HG03159 (cell line): ENCODE measurements around the gene ZDHHC12.
"Not testable (repeated sequence)": the region's sequence is repeated elsewhere in the genome, so short reads cannot be mapped to it uniquely, and the experiment has no call there.

ENCODE experiments used
- ATAC-seq: cut with Tn5 transposase; IDR thresholded peaks from one replicate; pipeline ENCODE4 v1.9.1; 2021; ENCODE audit warnings: mild to moderate bottlenecking, moderate library complexity; ENCODE audit not compliant: unreplicated experiment

The ZDHHC12 gene

DNA sequence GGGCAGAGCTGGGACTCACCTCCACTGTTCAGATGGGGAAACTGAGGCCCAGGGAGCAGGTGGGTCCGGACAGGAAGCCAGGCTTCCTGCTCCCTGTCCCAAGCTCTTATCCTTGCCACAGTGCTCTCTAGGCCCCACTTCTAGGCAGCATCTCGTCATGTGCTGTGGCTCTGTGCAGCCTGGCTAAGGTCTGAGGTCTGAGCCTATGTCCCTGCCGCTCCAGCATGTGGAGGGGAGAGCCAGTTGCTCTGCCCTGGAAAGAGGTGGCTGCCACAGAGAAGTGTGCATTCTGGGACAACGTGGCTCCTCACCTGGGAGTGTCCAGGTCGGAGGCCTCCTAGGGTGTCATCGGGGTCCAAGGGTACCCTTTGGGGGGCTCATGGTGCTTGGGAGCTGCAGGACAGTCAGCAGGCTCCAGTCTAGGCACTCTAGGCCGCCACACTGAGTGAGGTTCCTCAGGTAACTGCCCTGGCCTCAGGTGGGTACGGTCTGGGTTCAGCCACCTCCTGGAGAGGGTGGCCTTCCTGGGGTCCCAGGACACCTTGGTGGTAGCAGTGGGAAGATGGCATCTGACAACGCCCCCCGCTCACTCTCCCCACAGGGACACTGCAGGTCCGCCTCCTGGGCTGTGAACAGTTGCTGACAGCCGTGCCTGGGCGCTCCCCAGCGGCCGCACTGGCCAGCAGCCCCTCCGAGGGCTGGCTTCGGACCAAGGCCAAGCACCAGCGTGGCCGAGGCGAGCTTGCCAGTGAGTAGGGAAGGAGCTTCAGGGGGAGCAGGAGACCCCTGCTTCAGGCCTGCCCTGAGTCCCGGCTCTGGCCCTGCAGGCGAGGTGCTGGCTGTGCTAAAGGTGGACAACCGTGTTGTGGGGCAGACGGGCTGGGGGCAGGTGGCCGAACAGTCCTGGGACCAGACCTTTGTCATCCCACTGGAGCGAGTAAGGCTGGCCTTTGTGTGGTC, 11.2 kb downstream of the ZDHHC12 start:
- ATAC-seq = no peak

DNA sequence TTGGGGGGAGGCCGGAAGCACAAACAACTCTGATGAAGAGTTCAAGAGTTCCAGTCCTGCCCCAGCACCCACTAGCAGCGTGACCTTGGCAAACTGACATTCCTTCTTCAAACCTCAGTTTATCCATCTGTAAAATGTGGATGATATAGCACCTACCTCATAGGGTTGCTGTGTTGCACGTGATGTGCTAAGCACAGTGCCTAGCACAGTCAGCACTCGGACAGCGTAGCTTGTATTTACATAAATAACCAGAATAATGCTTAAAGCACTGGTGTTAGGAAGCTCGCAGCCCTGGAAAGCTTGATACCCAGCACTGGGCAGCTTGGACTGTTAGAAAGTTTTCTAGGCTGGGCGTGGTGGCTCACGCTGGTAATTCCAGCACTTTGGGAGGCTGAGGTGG, 16.5 kb downstream of the ZDHHC12 start:
- ATAC-seq = no peak

- no peak for ATAC-seq
These were observed 17.1 kb downstream of the ZDHHC12 start for GRCh38 chr9:128706671-128707381.

DNA sequence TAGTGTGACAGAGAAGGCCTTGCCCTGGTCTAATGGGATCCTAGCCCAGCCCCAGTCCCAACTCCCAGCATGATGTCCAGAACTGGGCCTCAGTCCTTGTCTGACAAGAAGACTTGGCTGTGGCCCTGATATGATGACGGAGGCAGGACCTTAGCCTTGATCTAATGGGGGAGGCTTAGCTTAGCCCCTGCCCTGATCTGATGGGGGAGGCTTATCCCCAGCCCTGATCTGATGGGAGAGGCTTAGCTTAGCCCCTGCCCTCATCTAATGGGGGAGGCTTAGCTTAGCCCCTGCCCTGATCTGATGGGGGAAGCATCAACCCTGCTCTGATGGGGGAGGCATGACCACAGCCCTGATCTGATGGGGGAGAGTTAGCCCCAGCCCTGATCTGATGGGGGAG, 17.9 kb downstream of the ZDHHC12 start:
- no peak for ATAC-seq

DNA sequence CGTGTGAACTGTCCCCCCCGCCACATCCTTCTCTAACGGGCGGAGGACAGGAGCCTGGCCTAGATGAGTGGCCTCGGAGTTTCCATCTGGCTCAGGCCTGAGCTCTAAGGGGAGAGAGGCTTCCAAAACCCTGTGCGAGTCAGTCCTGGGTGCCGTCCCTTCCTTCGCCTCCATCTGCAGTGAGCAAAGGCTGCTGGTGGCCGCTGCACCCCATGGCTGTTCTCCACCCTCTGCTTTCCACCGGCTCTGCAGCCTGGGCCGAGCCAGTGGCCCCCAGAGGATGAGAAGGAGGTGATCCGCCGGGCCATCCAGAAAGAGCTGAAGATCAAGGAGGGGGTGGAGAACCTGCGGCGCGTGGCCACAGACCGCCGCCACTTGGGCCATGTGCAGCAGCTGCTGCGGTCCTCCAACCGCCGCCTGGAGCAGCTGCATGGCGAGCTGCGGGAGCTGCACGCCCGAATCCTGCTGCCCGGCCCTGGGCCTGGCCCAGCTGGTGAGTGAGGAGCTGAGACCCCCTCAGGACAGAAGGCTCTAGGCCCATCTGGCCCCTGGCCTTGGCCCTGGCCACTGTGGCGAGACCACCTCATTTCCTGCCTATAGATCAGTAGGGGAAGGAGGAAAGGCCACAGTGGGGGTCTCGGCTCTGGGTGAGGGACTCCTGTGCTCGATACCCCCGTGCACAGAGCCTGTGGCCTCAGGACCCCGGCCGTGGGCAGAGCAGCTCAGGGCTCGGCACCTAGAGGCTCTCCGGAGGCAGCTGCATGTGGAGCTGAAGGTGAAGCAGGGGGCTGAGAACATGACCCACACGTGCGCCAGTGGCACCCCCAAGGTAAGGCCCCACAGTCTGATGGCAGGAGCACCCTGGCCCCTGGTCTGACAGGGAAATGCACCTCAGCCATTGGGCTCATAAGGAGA, 18.6 kb downstream of the ZDHHC12 start:
- ATAC-seq = no peak

DNA sequence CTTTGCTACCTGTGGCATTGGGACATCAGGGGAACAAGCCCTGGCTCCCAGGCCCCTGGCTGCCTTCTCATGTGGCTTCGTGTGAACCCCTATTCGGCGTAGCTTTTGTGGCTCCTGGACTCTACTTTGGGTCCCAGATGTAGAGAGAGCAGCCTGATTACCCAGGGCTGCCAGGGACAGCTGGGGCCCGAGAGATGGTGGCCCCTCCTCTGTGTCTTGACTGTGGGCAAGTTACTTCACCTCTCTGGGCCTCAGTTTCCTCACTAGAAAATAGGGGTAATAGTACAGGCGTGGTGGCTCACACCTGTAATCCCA, 19.6 kb downstream of the ZDHHC12 start:
- ATAC-seq = no peak

DNA sequence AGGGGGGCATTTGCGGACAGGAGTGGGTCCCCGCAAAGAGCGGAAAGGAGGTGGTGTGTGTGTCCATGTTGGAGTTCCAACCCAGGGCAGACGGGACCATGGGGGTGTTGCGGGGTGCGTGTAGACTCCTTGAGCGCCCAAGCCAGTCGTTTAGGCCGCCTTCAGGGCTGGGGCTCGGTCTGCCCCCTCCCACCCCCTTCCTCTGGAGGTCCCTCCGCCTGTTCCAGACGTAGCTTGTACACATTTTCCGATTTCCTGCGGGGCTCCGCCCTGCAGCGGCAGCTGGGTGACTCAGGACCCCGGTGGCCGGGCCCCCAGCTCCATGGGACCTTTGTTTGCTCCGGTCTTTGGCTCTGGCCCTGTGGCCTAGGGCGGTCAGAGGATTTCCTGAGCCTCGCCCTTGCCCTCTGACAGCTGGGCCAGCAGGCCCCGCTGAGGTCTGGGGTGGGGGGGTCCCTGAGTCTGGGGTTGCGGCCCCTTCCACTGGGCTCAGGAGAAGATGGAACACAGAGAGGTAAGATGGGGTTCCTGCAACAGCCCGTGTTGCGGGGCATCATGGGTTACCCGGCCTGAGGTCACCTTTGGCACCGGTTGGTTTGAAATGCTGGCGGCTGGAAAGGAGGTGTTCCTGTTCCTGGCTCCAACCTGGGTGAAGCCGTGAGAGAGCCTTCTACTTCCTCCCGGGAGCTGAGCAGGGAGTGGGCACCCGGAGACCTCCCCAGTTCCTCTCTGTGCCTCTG, 20.1 kb downstream of the ZDHHC12 start:
- ATAC-seq = no peak

DNA sequence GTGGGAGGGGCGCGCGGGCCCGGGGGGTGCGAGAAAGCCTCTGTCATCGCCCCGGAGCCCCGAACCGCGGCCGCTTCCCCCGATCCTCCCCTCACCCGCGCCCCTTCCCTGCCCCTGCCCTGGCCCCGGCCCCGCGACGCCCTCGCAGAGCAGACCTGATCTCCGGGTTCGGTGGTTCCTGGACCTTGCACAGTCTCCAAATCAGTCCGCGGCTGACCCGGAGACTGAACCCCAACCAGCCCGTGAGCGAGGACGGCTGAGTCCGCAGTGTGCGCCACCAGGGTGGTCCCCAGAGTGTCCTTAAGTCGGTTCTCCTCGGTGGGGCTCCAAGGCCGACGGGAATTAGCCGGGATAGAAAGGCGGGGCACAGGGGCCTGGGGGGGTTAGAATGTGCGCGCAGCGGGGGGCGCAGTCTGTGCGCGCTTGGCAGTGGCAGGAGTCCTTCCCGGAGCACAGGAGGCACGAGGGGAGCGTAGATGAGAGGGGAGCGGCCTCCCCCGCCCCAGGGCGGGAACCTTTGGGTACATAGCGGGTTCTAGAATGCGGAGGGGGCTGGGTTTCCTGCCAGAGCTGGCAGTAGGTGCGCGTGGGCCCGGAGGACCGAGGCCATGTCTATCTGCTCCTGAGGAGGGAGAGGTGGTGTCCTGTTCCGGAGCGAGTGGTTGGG, 20.8 kb downstream of the ZDHHC12 start:
- ATAC-seq = no peak

DNA sequence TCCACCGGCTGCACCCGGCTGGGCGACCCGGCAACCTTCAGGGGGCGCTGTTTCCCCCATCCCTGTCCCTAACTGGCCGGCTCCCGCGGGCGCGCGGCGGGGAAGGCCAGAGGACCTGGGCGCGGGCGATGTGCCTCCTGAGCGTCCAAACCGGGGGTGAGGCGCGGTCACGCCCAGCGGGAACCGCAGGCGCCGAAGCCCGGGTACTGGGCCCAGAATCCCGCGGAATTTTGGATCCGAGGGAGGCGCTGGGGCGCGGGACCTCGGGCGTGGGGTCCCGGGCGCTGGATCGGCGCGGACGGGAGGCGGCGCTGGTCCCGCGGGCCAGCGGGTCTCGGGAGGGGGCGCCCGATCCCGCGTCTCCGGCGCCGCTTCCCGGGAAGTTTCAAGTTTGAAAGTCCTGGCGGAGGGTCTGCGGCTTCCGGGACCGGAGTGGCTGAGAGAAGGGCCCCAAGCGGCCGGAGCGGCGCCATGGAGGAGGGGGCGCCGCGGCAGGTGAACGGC, 21.4 kb downstream of the ZDHHC12 start, which contains the start of gene PKN3:
TSS of gene PKN3 (plus strand) at position 59 of the 504 bp plus-strand sequence. CDS start at position 472, 413 bp downstream.
- ATAC-seq = peak; percentile 63

DNA sequence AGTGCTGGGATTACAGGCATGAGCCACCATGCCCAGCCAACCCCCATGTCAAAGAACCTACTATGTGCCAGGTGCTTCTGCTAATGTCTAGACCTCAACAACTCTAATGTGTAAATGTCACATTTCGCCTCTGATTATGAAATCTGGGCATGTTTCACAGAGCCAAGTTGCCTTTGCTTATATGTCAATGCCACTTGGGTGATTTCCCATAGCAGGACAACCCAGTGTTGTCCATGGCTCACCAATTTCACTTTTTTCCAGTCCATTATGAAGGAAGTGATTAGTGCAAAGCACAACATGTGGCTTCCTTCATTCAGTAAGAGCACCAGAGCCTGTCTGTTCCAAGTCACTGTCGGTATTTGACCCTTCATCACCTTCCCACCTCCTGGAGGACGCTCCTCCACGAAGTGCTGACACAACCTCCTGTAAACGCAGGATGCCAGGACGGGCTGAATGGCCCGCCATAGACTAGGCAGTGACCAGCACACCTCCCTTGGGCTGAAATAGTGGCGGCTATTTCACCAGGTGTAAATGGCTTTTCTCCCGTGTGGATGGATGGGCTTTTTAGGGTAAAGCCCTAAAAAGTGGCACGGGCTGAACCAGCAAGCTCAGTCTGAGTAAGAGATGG, 22.6 kb downstream of the ZDHHC12 start:
- ATAC-seq = no peak

DNA sequence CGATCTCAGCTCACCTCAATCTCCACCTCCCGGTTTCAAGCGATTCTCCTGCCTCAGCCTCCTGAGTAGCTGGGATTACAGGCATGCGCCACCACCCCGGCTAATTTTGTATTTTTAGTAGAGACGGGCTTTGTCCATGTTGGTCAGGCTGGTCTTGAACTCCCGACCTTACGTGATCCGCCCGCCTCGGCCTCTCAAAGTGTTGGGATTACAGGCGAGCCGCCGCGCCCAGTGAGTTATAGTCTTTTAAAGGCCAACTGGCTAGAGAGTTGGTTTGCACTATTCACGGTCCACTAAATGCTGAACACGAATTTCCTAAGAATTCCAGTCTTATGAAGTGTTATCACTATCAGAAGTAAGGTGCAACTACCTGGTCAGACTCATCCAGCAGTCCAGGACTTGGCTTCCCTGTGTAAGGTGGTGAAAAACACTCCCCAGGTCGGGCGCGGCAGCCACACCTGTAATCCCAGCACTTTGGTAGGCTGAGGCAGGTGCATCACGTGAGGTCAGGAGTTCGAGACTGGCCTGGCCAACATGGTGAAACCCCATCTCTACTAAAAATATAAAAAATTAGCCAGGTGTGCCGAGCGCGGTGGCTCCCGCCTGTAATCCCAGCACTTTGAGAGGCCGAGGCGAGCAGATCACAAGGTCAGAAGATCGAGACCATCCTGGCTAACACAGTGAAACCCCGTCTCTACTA, 24.7 kb downstream of the ZDHHC12 start:
- ATAC-seq = not testable (repeated sequence)

DNA sequence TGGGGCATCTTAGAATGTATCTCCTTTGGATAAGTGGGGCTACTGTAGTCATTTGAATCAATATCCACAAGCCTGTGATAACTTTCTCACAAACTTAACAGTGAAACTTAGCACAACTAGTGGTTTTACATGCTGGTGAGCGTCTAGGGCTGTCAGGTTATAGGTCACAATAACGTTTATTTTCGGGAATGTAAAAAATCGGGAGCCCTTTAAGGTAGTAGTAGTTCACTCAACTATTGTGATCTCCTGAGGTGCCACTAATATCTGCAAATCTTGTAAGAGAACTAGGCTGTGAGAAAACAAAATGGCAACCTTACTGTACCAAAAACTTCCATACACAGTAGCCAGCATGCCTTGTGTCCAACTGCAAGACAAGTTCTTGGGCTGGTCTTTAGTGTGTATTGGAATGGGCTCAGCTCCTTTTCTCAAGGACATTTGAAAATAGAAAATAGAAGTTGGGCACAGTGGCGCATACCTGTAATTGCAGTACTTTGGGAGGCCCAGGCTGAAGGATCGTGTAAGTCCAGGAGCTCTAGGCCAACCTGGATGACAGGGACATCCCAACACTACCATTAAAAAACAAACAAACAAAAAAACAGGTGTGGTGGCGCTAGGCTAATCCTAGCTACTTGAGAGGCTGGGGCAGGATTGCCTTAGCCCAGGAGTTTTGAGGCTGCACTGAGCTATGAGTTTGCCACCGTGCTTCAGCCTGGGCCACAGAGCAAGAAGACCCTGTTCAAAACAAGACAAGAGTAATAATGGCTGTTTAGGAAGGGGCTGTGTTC, 26.8 kb downstream of the ZDHHC12 start:
- no peak for ATAC-seq

DNA sequence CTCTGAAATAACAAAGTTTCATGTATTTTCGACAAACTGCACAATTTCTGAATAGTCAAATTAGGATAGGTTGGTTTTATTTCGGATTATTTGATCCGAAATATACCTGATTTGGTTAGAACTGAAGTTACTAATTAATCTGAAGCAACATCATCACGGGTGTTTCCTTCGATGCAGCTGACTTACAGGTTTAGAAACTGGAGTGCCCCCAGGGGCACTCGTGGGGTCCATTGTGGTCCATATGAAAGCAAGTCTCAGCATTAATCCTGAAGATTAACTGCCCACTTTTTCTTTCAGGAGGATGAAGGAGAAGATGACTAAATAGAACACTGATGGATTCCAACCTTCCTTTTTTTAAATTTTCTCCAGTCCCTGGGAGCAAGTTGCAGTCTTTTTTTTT, 29.6 kb downstream of the ZDHHC12 start:
- no peak for ATAC-seq

- not testable (repeated sequence) for ATAC-seq
These were observed 30.2 kb downstream of the ZDHHC12 start for GRCh38 chr9:128693738-128694137.

DNA sequence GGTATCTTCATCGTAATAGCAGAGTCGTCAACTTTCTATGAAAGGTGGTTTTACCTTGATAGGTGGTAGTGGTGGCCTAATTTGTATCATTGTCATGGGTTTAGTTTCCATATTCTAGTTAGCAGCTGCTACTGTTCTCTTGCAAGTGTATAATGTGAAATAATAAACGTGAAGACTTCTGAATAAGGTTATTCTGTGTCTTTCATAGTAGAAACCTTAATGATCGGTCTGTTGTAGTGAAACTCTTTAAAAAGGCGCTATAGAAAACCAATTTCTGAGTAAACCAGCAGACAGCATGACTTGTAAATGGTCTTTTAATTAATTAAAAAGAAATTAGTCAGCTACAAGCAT, 33.3 kb downstream of the ZDHHC12 start:
- no peak for ATAC-seq

DNA sequence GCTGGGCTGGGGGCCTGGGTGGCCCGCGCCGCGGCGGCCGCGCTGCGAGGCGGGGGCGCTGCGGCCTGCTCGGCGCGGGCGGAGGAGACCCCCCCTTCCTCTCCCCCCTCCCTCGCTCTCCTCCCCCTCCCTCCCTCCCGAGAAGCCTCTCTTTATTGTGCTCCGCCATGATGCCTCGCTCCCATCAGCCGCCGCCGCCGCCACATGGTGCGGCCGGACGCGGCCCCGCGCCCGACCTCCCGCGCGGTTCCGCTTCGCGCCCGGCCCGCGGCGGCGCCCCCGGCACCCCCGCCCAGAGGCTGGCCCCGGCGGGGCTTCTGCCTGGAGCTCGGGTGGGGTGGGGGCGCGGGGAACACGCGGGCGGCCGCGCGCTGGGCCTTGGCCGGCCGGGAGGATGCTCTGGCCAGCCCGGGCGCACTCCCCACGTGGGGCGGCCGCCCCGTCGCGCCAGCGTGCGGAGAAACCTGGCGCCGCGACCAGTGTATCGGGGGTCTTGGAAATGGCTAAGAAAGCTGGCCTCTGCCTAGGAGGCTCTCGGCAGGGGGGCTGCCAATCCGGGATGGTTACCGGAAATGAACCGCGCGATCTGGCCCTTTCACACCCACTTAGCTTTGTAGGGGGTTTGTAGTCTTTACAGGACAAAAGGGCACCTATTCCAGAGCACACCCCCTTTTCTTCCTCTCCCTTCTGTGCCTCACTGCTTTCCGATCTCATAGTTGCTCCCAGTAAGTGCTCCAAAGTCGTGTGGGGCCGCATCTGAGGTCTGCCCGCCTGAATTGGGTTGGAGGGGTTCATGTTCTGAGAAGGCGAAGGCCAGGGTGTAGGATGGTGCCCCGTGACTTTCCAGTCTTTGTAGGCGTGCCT, 33.9 kb downstream of the ZDHHC12 start:
- ATAC-seq = no peak

DNA sequence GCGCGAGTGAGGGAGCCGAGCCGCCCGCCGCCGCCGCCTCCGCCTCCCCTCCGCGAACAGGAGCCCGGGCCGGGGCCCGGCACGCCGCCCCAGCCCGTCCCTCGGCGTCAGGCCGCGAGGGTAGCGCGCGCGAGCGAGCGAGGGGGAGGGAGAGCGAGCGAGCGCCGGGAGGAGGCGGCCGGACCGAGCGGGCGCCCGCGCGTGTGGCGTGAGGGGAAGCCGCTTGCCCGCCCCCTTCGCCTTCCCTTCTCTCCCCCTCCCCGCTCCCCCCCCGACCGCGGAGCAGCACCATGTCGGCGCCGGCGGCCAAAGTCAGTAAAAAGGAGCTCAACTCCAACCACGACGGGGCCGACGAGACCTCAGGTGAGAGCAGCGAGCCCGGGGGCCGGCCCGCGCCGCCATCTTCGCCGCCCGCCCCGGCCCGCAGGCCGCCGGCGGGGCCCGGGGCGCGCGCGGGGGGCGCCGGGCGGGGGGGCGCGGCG, 34.6 kb downstream of the ZDHHC12 start:
- ATAC-seq = peak; percentile 23
